ENCODE measurements around the gene LRIG1. TPM values are rescaled to one million over a fixed set of nuclear protein-coding genes. Genes with fewer than 3 reads are reported as not detected.

Gene LRIG1
- total and polyA plus RNA-seq, 9 of the 15 experiments (the other 6 are each of a cell fraction or from before 2014, with no cell fraction given), result 0.05 to 0.38 (median 0.13) TPM; not detected in 3

DNA sequence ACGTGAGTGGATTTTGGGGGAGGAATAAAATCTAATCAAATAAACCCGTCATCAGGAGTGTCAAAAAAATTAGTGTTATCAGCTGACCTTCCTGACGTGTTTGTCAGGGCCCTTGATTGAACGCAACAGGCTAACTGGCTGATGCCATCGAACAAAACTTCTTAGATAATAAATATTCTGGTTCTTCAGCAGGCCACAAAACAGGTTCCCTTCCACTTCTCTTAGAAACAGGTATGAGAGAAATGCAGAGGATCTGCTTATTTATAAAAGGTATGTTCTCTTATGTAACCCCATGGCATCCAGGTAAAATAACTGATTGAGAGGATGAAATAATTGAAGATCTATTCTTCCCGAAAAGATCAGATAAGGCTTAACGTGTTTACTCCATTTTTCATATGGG is 7.6 kb upstream of the LRIG1 start:
- DNase-seq (ENCODE audit: extremely low read depth in 1 of 4, low spot score in 3 of 4) (no peak), FAIRE-seq (no peak), ATAC-seq (no peak)
- ChIA-PET POLR2A (no interaction called here), CTCF (ENCODE audit: low intra/inter-chr PET ratio) (no interaction called here)
- Histone ChIP-seq H3K4me2 (ENCODE audit: insufficient read depth, low read length) (no peak overlapping the region), H3K27ac (ENCODE audit: extremely low read depth, low read depth, low read length) (no peak overlapping the region), H4K20me1 (replicated peaks; ENCODE audit: control insufficient read depth, insufficient read depth, low read length) (no peaks in the 10 kb centered on the region), H3K9ac (ENCODE audit: insufficient read depth in 1 of 2, low read depth in 2 of 2, low read length in 2 of 2) (no peak overlapping the region), H3K9me3 (replicated peaks; ENCODE audit: control insufficient read depth, insufficient read depth, low read depth, low read length) (no peaks in the 10 kb centered on the region), H3K79me2 (ENCODE audit: control insufficient read depth, insufficient read depth, low read length) (no peaks in the 10 kb centered on the region), H3K36me3 (ENCODE audit: control insufficient read depth, insufficient read depth, low read length) (no peaks in the 10 kb centered on the region), H3K9me1 (ENCODE audit: control insufficient read depth, insufficient read depth, low read length) (no peaks in the 10 kb centered on the region), H3K4me1 (replicated peaks in 1 of 2; ENCODE audit: control insufficient read depth in 2 of 2, insufficient read depth in 2 of 2, low read length in 2 of 2) (no peaks in the 10 kb centered on the region), H3K4me3 (no peak overlapping the region), H2AFZ (ENCODE audit: low read depth, low read length) (no peak overlapping the region), H3K27me3 (ENCODE audit: control insufficient read depth in 2 of 2, insufficient read depth in 2 of 2, low read length in 2 of 2) (no peaks in the 10 kb centered on the region)
- intact Hi-C loops (cut with micrococcal nuclease) (loop anchor here (10.0 kb wide), 1 partner anchor 56 kb away; no protein-coding TSS in a partner anchor), in situ Hi-C loops (cut with MboI) (no loop called here)
- no TSS peak for BruUV-seq (replicated peaks)
- 1% methylated on average over 7 of the region's 7 CpGs for WGBS (ENCODE audit: insufficient coverage, low coverage, missing lambda C conversion rate)
- TF ChIP-seq CTCFL (IDR thresholded peaks at IDR 0.05; ENCODE audit: borderline replicate concordance, insufficient read depth, low read depth, low read length, poor library complexity, severe bottlenecking) (no peak), GTF2B (IDR thresholded peaks at IDR 0.05; ENCODE audit: extremely low read depth, insufficient read length) (no peak), MEF2A (IDR thresholded peaks at IDR 0.05; ENCODE audit: control insufficient read depth, low read depth, low read length) (no peak), ZNF212 (CRISPR knock-in tag; IDR thresholded peaks at IDR 0.05) (no peak), ZNF449 (CRISPR knock-in tag; IDR thresholded peaks at IDR 0.05) (no peak)
